Measurements from ENCODE around the gene MAFB. TPM values are rescaled to one million over a fixed set of nuclear protein-coding genes. Genes with fewer than 3 reads are reported as not detected.

Gene MAFB
- polyA plus RNA-seq, 1 donor (not counting 4 experiments of a cell fraction or from before 2014, with no cell fraction given), result 1.7 TPM

DNA sequence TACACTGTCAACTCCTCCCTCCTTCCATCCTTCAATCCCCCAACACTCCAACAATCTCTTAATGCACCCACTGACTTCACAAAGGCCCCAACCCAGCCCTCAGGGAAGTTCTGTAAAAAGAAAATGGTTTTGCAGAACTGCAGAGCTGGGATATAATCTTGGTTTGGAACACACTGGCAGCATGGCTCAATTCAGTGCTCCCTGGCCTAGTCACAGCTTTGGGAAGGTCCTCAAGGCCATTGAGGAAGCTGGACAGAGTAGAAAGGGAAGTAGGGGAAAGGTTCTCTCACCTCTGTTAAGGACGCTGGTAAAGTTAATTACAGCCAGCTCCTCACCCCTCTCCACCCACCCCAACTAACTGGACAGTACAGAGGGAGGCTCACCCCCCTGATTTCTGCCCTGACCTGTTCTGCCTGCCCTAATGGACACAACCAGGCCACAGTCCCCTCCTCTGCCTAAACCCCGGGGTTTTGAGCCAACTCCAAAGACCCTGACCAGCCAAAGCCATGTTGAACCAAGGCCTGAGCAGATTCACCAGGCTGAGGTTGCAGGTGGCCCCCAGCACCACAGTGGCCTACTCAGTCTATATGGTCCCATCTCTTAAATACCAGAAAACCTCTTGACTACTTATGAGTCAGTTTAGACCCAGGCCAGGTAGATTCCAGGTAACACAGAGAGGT, 49.2 kb downstream of the MAFB start:
- Histone ChIP-seq H3K4me2 (ENCODE audit: control insufficient read depth, extremely low read depth, insufficient read depth, low read depth, low read length) (no peak overlapping the region), H3K4me3 (ENCODE audit: control insufficient read depth in 2 of 3, extremely low read depth in 1 of 3, insufficient read depth in 2 of 3, low read depth in 1 of 3, low read length in 3 of 3) (no peak overlapping the region), H4K20me1 (ENCODE audit: control insufficient read depth, extremely low read depth, insufficient read depth, low read length) (no peaks in the 10 kb centered on the region), H3K36me3 (ENCODE audit: control insufficient read depth in 2 of 2, extremely low read depth in 1 of 2, insufficient read depth in 2 of 2, low read length in 2 of 2) (no peaks in the 10 kb centered on the region), H3K79me2 (ENCODE audit: control insufficient read depth, insufficient read depth, low read length) (no peaks in the 10 kb centered on the region), H3K9me3 (ENCODE audit: control insufficient read depth, low read depth, low read length) (no peaks in the 10 kb centered on the region), H3K27ac (ENCODE audit: control insufficient read depth, insufficient read depth, low read length) (no peak overlapping the region), H3K4me1 (ENCODE audit: control insufficient read depth, extremely low read depth, insufficient read depth, low read length) (no peaks in the 10 kb centered on the region), H2AFZ (ENCODE audit: control insufficient read depth, low read length) (no peak overlapping the region), H3K9ac (ENCODE audit: control insufficient read depth, extremely low read depth, insufficient read depth, low read length) (no peak overlapping the region), H3K9me1 (ENCODE audit: control insufficient read depth, extremely low read depth, insufficient read depth, low read length) (no peaks in the 10 kb centered on the region), H3K27me3 (ENCODE audit: control insufficient read depth, extremely low read depth, insufficient read depth, low read length) (no peaks in the 10 kb centered on the region)
- dilution Hi-C loops (cut with MboI; ENCODE audit: extremely low pct_ligation_motif_present, low sequenced_read_pairs), result no loop called here
- no peak for DNase-seq (ENCODE audit: low read depth, low spot score)
- FAIRE-seq, result no peak
- no peak for TF ChIP-seq EZH2 (IDR thresholded peaks at IDR 0.05; ENCODE audit: low read length)
- TF ChIP-seq, protein P1, sequence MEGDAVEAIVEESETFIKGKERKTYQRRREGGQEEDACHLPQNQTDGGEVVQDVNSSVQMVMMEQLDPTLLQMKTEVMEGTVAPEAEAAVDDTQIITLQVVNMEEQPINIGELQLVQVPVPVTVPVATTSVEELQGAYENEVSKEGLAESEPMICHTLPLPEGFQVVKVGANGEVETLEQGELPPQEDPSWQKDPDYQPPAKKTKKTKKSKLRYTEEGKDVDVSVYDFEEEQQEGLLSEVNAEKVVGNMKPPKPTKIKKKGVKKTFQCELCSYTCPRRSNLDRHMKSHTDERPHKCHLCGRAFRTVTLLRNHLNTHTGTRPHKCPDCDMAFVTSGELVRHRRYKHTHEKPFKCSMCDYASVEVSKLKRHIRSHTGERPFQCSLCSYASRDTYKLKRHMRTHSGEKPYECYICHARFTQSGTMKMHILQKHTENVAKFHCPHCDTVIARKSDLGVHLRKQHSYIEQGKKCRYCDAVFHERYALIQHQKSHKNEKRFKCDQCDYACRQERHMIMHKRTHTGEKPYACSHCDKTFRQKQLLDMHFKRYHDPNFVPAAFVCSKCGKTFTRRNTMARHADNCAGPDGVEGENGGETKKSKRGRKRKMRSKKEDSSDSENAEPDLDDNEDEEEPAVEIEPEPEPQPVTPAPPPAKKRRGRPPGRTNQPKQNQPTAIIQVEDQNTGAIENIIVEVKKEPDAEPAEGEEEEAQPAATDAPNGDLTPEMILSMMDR (optimal IDR thresholded peaks at IDR 0.05 in 1 of 3, IDR thresholded peaks at IDR 0.05 in 1 of 3, conservative IDR thresholded peaks at IDR 0.05 in 1 of 3; ENCODE audit: extremely low read depth in 1 of 3, insufficient read depth in 2 of 3, low read length in 3 of 3), result no peak

DNA sequence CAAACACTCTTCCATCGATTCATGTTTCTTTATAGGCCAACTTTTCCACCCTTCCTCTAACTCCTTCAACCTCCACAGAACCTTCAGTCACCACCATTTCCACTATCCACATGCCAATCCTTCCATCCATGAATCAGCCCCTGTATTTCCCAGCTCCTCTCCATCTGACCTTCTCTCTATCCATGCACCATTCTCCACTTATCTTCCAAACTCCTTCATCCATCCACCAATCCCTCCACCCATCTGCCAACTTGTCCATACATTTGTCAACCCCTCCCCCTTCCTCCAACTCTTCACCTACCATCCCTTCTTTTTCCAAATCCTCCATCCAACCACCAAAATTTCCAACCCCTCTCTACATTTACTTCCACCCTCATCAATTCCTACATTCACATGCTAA, 49.9 kb downstream of the MAFB start:
- Histone ChIP-seq H3K9me1 (ENCODE audit: control insufficient read depth, extremely low read depth, insufficient read depth, low read length) (no peaks in the 10 kb centered on the region), H2AFZ (ENCODE audit: control insufficient read depth, low read length) (no peak overlapping the region), H3K9ac (ENCODE audit: control insufficient read depth, extremely low read depth, insufficient read depth, low read length) (no peak overlapping the region), H3K4me3 (ENCODE audit: control insufficient read depth in 2 of 3, extremely low read depth in 1 of 3, insufficient read depth in 2 of 3, low read depth in 1 of 3, low read length in 3 of 3) (no peak overlapping the region), H3K36me3 (ENCODE audit: control insufficient read depth in 2 of 2, extremely low read depth in 1 of 2, insufficient read depth in 2 of 2, low read length in 2 of 2) (no peaks in the 10 kb centered on the region), H4K20me1 (ENCODE audit: control insufficient read depth, extremely low read depth, insufficient read depth, low read length) (no peaks in the 10 kb centered on the region), H3K79me2 (ENCODE audit: control insufficient read depth, insufficient read depth, low read length) (no peaks in the 10 kb centered on the region), H3K4me2 (ENCODE audit: control insufficient read depth, extremely low read depth, insufficient read depth, low read depth, low read length) (no peak overlapping the region), H3K4me1 (ENCODE audit: control insufficient read depth, extremely low read depth, insufficient read depth, low read length) (no peaks in the 10 kb centered on the region), H3K9me3 (ENCODE audit: control insufficient read depth, low read depth, low read length) (no peaks in the 10 kb centered on the region), H3K27me3 (ENCODE audit: control insufficient read depth, extremely low read depth, insufficient read depth, low read length) (no peaks in the 10 kb centered on the region), H3K27ac (ENCODE audit: control insufficient read depth, insufficient read depth, low read length) (no peak overlapping the region)
- no peak for TF ChIP-seq EZH2 (IDR thresholded peaks at IDR 0.05; ENCODE audit: low read length)
- TF ChIP-seq, protein P1 (optimal IDR thresholded peaks at IDR 0.05 in 1 of 3, IDR thresholded peaks at IDR 0.05 in 1 of 3, conservative IDR thresholded peaks at IDR 0.05 in 1 of 3; ENCODE audit: extremely low read depth in 1 of 3, insufficient read depth in 2 of 3, low read length in 3 of 3), result no peak
- dilution Hi-C loops (cut with MboI; ENCODE audit: extremely low pct_ligation_motif_present, low sequenced_read_pairs), result no loop called here
- DNase-seq (ENCODE audit: low read depth, low spot score) (no peak), FAIRE-seq (no peak)
